Peyer's patch (tissue), 4 donors: ENCODE results near the gene GYPC.
"Not testable (repeated sequence)": the region's sequence is repeated elsewhere in the genome, so short reads cannot be mapped to it uniquely, and the experiment has no call there.

Experiments used
- CTCF ChIP-seq, 6 experiments: fragments of 450-650 bp in 4 of 6; fragments of 200-600 bp in 2 of 6; sonication (generic) in 1 of 6; IDR thresholded peaks; one replicate each; pipeline ENCODE4 v1.5.1; 2017 to 2019; ENCODE audit warnings: antibody characterized with exemption in 6 of 6, mild to moderate bottlenecking in 3 of 6, moderate library complexity in 1 of 6
- POLR2A ChIP-seq, 2 donors: fragments of 450-650 bp; IDR thresholded peaks; one replicate each; pipeline ENCODE4 v1.5.1; 2017; ENCODE audit warnings: antibody characterized with exemption in 2 of 2, mild to moderate bottlenecking in 2 of 2, moderate library complexity in 2 of 2

DNA sequence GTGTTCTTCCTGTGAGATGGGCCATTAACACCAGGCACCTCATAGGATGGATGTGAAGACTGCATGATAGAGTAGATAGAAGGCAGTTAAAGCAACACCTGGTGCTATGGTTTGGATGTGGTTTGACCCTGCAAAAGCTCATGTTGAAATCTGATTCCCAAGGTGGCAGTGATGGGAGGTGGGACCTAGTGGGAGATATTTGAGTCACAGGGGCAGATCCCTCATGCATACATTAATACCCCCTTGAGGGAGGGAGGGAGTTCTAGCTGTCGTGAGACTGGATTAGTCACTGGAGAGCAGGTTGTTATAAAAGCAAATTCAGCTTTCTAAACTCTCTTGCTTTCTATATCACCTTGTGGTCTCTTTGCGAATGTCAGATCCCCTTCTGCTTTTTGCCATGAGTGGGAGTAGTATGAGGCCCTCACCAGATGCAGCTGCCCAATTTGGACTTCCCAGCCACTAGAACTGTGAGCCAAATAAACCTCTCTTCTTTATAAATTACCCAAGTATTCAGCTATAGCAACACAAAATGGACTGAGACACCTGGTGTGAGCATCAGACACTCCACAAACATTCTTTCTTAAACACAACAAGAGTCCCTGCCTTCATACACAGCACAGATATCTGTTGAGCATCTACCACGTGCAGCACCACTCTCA, 37.1 kb downstream of the GYPC start:
- not testable (repeated sequence) for TF ChIP-seq CTCF, POLR2A (IDR thresholded peaks at IDR 0.05)
